ENCODE data around the gene EDNRB.

DNA sequence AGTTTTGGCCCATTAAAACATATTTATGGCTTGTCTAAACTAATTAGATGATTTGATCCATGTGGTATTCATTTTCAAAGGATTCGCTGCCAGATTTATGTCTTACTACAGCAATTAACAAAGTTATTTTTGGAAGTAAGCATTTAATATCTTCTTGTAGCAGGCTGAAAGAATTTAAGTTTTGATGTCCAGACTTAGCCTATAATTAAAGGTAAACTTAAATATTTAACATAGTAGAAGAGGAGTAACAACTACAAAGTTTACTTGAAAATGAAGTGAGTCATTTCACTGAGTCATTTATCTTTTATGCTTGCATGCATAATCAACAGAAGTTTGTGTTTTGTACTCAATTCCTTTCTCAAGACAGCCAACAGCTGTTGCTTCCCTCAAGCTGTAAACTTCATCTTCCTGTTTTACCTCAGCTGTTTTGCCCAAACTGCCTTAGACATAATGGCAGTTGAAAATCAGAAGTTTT, 58.1 kb downstream of the EDNRB start:
- no peak for TF ChIP-seq POLR2AphosphoS5 (IDR thresholded peaks at IDR 0.05)
- TF ChIP-seq, protein P1, sequence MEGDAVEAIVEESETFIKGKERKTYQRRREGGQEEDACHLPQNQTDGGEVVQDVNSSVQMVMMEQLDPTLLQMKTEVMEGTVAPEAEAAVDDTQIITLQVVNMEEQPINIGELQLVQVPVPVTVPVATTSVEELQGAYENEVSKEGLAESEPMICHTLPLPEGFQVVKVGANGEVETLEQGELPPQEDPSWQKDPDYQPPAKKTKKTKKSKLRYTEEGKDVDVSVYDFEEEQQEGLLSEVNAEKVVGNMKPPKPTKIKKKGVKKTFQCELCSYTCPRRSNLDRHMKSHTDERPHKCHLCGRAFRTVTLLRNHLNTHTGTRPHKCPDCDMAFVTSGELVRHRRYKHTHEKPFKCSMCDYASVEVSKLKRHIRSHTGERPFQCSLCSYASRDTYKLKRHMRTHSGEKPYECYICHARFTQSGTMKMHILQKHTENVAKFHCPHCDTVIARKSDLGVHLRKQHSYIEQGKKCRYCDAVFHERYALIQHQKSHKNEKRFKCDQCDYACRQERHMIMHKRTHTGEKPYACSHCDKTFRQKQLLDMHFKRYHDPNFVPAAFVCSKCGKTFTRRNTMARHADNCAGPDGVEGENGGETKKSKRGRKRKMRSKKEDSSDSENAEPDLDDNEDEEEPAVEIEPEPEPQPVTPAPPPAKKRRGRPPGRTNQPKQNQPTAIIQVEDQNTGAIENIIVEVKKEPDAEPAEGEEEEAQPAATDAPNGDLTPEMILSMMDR (IDR thresholded peaks at IDR 0.05): no peak
- TF ChIP-seq POLR2A (IDR thresholded peaks at IDR 0.05): no peak
